ENCODE measurements around the gene C1orf53.
"Not testable (repeated sequence)": the region's sequence is repeated elsewhere in the genome, so short reads cannot be mapped to it uniquely, and the experiment has no call there.

The C1orf53 gene

DNA sequence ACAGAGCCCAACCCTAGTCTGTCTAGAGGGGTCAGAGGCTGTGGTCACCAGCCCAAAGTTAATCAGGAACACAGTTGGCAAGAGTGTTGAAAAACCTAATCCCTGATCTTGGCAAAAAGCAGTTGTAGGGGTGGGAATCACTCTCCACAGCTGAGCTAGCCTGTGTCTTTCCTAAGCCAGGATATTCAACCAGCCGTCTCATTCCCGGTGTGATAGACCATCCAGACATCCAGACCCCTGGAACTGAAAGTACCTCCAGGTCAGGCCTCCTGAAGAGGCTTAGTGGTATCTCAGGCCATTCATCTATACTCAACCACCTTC, 19.6 kb downstream of the C1orf53 start:
- DNase-seq, result no peak

DNA sequence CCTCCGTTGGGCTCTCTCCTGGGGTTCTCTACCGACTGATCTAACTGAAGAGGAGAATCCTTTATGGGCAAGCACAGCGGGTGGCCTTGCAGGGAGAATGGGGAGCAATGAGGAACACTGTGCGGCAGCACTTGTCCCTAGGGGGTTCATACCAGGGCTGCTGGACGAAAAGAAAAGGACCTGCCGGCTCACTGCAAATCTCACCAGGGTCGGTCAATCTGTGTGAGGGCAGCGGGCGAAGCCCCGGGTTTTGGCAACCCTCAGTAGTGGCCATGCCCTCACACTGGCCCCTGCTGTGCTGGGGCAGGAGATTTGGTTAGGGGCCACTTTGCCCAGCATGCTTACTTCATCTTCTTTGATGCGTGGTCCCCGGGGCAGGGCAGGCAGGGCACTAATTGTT, 20.6 kb downstream of the C1orf53 start:
- no peak for DNase-seq

DNA sequence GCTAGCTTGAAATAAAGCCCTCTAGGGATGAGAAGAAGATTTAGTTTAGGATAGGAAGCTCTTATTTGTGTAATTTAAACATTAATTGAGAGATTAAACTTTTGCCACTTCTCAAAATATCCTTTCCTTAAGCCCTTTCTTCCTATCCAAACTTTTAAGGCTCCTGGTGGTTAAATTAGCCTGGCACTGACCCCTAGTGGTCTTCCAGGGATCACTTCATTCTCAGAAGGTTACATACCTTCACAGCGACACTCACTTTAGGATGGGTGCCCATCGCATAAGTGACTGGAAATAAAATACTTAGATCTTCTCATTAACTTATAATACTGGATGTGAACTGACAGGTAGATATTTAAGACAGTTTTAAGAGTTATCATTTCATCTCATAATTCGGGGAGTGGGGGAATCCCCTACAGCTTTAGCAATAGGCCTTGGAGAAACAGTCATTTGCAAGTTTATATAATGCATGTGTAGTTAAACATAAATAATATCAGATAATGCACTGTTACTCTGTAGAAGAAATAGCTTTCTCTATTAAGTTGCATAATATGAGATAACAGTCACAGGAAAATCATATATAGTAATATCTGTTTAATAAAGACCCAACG, 22.2 kb downstream of the C1orf53 start:
- DNase-seq, result peak; percentile 22

DNA sequence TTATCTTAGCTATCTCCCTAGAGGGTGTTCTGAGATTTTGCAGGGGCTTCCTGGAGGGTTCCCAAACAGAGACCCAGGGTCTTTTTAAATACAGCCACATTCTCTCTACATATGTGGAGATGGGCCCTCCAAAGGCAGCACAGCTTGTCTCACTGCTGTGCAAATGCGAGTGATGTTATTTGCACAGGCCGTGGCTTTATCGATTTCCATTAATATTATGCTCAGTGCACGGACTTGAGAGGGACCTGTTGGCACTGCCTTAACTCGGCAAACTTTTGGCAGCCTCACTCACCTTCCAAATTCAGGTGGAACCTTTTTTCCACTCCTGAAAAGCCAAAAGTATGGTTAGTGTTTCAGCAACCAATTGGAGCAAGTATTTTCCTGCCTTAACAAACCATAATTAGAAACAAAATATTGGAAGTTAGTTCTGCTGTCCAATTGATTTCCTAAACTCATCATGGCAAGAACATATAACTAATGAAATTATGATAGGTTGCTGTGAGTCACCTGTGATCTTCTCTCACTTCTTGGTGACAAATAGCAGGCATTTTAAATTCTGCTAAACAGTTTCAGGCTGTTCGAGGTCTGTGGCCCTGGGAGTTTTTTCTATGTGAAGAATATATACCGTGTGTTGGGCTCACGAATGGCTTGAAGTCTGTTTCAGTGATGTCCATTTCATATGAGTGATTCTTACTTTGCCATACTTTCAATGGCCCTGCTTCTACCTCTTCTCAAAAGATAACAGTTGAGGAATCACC, 25.7 kb downstream of the C1orf53 start:
- DNase-seq, result no peak

DNA sequence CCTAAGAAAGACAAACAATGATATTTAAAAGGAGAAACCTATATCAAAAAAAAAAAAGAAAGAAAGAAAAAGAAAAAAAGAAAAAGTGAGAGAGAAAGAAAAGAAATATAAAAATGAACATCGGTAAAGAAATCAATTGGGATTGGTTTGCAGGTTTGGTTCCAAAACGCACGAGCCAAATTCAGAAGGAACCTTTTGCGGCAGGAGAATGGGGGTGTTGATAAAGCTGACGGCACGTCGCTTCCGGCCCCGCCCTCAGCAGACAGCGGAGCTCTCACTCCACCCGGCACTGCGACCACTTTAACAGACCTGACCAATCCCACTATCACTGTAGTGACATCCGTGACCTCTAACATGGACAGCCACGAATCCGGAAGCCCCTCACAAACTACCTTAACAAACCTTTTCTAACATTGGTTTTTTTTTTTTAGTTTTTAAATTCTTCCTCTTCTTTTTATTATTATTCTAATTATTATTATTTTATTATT, 26.5 kb downstream of the C1orf53 start:
- DNase-seq, result no peak

DNA sequence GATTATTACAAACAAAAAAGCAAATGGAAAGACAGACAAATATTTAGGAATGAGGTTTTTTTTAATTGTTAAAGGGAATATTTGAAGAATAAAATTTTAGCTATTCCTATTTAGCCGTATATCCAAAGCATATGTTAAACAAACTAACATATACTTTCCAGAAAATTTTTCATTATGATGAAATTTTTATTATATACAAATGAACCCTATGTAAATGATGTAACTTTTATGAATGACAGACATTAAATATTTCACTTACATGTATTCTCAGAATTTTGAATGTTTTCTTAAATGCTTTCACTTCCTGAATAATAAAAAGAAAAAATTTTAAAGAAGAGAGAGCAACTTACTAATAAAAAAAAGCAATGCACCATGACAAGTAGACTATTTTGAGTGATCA, 30.6 kb downstream of the C1orf53 start:
- no peak for DNase-seq

DNA sequence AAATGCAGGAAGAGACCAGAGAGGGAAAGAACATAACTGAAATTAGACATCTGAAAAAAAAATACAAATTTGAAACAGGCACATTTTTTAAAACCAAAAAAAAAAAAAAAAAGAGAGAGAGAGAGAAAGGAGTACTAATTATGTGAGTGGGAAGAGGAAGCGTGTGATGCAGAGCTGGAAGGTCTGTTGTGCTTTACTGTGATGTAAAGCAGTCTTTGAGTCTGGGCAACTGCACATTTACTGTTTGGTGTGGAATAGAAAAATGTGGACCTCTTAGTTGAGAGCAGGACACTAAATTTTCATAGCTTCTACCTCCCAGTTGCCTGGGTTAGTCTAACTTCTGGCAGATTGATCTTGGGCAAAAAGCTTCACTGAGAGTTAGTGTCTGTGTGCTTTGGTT, 31.2 kb downstream of the C1orf53 start:
- no peak for DNase-seq

DNA sequence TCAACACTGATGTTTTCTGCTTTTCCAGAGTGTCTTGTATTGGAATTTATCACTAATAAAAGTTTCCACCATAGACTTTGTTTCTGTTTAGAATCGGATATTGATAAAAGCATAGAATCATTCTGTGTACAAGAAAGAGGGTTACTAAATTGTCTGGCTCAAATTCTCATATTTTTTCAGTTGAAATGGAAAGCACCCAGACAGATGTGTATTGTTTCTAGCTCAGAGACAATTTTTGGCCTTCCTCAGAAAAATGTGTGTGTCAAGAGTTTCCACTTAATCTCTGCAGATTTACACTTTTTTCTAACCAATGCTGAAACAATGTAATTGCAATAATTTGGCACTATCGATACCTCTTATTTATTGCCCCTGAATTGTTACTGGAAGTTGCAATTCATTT, 35.0 kb downstream of the C1orf53 start:
- no peak for DNase-seq

DNA sequence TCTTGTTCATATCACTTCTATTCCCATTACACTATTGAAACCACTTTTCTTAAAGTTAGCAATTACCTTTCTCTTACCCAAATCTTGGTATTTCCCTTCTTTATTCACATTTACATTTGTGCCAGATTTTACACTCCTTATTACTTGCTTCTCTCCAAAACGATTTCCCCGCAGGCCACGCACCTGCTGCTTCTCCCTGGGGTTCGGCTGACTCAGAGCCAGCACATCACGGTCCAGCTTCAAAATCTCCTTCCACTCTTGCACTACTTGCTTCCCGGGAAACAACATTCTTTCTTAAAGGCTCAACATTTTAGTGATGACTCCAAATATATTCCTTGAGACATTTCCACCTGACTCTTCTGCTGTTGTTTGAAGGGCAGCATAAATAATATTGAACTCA, 35.5 kb downstream of the C1orf53 start:
- no peak for DNase-seq

DNA sequence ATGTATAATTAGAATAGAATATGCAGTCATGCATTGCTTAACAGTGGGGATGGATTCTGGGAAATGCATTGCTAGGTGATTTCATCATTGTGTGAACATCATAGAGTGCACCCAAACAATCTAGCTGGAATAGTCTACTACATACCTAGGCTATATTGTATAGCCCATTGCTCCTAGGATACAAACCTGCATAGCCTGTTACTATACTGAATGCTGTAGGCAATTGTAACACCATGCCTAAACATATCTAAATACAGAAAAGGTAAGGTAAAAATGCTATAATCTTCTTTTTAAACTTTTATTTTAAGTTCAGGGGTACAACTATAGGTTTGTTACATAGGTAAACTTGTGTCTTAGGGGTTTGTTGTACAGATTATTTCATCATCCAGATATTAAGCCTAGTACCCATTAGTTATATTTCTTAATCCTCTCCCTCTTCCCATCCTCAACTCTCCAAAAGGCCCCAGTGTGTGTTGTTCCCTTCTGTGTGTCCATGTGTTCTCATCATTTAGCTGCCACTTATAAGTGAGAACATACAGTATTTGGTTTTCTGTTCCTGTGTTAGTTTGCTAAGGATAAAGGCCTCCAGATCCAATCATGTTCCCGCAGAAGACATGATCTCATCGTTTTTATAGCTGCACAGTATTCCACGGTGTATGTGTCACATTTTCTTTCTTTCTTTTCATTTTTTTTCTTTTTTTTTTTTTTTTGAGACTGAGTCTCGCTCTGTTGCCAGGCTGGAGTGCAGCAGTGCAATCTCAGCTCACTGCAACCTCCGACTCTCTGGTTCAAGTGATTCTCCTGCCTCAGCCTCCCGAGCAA, 36.9 kb downstream of the C1orf53 start:
- DNase-seq, result not testable (repeated sequence)

DNA sequence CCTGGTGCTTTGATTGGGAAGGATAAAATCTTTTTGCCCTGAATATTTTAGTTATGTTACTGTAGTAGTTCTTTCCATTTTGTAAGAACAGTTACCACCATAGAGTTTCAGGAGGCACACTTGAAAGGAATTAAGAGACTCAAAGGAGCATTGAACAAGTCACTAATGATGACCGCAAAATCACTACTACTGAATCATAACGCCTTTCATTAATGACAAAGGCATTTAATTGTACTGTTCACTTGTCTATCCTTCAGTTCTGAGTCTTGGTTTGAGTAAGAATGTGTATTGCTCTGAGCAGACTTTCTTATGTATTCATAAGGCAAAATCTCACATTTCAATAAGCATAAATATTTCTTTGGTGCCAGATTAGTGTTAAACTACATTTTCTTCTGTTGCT, 39.6 kb downstream of the C1orf53 start:
- DNase-seq, result no peak

DNA sequence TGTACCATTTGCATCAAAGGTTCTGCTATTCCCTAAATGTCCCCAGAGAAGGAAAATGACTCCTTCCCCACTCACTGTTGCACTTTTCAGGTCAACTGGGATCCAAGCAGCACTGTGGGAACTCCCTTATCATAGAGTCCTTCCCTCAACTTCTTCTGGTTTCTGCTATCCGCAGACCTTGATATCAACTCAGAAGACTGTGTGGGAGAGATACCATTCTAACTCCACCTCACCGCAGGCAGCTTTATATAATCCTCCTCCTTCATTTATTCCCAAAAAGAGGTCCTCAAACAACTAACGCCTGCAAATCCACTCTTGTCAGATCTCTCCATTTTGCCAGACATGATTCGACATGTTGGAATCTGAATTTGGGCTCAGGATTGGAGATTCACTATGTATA, 42.1 kb downstream of the C1orf53 start:
- no peak for DNase-seq

DNA sequence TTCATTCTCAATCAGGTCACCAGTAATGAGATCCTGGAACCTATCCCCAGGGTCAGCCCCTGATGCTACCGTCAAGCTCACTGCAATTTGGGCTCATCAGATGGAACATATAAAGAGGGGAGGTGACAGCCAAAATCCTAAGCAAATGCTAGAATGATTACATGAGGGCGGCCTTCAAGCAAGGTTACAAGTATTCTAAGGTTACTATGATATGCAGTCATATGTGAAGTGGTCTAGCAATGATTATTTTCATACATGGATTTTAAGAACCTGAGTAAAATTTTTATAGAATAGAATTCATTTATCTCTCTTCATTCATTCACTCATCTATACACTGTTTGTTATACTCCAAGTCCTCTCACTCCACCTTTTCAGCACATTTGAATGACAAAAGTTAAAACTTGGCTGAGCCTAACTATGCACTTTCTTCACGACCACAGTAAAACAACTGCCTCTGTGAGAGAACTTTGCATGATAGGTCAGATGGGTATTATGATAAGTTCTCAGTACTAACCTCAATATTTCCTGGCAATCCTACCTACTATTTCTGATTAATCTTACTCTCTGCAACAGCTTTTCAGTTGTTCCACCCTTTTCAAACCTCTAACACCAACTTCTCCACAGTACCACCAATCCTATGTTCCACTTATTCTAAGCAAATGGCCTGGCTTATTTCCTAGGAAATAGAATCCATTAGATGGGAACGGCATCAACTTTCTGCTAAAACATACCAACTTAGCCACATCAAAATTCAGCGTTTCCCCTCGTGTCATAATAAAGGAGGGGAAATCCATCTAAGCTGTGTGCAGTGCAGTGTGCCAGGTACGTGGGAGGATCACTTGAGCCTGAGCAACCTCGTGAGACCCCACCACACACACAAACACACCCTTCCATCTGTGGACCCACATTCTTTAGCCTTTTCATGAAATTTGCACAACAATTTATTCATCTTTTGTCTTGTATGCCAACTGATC, 46.8 kb downstream of the C1orf53 start:
- no peak for DNase-seq

DNA sequence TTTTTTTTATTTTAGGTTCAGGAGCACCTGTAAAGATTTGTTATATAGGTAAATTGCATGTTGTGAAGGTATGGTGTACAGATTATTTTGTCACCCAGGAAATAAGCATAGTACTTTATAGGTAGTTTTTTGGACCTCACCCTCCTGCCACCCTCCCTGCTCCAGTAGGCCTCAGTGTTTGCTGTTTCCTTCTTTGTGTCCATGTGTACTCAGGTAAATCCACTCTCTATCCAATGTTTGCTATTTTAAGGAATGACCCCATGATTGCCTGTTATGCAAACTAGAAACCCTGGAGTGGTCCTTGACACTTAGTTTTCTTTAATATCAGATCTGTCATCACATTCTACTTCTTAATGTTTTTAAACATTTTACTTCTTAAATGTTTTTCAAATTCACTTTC, 48.7 kb downstream of the C1orf53 start:
- no peak for DNase-seq

DNA sequence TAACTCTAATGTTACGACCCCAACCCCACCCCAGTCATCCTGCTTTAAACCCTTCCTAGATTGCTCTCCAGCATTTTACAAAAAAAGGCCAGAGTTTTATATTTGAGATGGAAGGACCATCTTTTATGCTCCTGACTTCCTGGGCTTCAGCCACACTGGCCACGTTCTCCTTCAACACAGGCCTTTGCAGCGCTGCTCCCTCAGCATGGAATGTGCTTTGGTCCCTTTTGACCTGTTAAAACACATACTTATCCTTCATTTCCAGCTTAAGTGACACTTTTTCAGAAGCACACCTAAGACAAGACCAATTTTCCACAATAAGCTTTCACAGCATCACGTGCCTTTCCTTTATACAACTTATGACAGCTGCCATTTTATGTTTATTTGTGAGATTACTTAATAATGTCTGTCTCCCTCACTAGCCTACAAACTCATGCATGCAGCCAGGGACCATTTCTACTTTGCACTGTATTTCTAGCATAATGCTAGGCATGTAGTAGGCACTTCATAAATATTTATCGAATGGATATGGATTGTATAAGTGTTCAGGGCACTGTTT, 49.3 kb downstream of the C1orf53 start:
- no peak for DNase-seq

DNA sequence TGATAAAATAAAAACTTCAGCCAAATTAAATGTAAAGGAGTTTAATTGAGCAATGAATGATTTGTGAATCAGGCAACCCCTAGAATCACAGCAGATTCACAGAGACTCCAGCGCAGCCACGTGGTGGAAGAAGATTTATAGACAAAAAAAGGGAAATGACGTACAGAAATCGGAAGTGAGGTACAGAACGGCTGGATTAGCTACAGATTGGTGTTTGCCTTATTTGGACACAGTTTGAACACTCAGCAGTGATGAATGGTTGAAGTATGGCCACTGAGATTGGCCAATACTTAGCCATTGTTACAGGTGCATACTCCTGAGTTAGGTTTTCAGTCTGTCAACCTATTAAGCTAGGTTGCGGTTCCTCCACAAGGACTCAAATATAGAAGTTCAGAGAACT, 51.0 kb downstream of the C1orf53 start:
- not testable (repeated sequence) for DNase-seq

DNA sequence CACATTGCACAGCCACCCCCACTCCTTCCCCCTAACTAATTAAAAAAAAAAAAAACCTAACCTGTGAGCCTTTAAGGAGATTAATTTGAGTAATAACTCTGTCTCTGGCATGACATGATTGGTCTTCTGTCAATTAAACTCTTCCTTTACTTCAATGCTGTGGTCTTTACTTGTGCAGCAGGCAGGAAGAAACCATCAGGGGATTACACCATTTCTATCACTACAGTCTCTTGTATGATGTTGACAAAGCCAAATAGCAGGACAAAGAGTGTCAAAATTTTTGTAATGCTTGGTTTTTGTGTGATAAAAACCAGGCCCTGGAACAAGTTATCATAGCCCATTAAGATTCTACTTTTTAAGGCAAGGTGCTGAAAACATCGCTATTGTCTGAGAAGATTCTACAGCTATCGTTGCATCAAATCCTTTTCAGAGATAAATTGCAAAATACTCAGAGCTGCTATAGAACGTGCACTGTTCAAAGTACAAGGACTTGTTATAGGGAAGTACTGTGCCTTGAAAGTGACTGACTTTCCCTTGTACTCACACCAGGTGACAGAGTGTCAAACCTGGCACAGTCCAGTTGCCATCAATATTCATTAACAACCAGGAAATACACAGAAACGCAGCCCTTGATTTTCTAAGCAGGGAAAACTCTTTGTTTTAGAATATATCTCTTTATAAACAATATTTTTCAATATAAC, 52.4 kb downstream of the C1orf53 start:
- no peak for DNase-seq

DNA sequence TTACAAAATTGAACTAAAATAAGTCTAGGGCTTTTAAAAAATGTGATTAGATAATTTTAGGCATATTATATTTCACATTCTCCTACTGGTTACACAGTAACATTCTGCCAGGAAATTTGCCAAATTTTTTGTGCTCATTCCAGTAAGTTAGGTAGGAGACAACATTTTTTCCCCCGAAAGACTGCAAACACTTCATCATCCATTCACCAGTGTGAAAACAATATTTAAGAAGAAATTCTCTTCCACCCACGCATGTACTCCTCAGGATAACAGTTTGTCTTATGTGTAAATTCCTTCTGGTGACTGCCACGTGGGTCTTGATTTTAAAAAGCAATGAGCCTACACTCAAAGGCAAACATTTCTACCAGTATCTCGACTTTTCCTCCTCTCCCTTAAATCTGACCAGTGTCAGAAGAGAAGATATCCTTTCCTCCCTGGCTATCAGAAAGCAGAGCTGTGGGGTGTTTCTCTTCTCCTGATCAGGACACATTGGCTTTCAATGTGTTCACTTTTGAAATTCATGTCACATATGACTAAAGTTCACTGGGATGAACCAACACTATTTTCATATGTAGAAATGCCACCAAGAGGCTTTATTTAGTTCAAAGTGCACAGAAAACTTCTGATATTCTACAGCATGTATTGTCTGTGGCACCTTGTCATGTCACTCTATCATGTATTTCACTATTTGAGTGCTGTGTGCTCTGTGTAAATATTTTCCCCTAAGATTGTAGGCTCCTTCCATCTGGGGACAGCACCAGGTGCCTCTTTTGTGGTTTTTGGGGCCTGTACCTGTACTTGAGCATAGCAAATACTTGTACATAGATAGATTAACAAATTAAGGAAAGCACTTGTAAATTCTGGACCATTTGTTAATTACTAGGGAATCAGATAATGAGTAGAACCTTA, 53.3 kb downstream of the C1orf53 start:
- no peak for DNase-seq

Measured in T1000 (cell line).